ENCODE results near the gene SKOR2.
"Not testable (repeated sequence)": the region's sequence is repeated elsewhere in the genome, so short reads cannot be mapped to it uniquely, and the experiment has no call there.

The SKOR2 gene

DNA sequence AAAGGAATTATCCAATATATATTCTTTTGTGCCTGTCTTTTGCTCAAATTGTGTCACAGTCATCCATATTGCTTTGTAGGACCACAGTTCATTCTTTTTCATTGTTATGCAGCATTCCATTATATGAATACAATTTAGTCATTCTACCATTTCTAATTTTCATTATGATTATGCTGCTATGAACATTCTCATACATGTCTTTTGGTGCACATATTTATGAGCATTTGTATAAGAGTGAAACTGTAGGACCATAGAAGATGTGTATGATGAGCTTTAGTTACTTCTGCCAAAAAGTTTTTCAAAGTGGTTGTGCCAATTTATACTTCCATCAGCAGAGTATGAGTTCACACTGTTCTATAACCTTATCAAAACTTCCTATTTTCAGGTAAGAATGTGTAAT lies 83.0 kb downstream of the SKOR2 start:
- H3K79me2 ChIP-seq (ENCODE audit: control insufficient read depth, insufficient read depth, low read length, unreplicated experiment): peaks cover 88% of the 10 kb centered on the region
- H3K36me3 ChIP-seq (ENCODE audit: insufficient read depth, low read length): peaks cover 4% of the 10 kb centered on the region; the same call in 1 of the 2 replicates

DNA sequence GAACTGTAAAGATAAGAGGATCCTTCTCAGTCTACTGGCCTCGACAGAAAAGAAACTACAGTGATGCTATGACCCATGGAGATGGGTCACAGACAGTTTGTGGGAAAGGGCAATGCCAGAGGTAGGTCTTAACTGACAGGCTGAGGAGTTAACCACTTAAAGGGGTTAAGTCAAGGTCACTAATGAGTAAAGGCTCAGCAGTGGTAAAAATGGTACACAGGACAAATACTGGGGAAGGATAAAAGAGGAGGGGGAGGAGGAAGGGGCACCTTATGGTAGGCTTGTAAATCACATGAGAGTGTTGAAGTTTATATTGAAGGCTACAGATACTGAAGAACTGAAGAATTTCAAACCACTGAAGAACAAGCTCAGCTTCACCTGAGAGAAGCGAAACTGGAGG lies 85.2 kb downstream of the SKOR2 start:
- Histone ChIP-seq H2AFZ (ENCODE audit: low read length, unreplicated experiment) (no peak overlapping the region), H3K36me3 (ENCODE audit: insufficient read depth, low read length) (no peaks in the 10 kb centered on the region), H3K27ac (ENCODE audit: low read depth, low read length) (no peak overlapping the region), H3K27me3 (ENCODE audit: insufficient read depth, low read length) (no peaks in the 10 kb centered on the region), H3K4me1 (ENCODE audit: control insufficient read depth, insufficient read depth, low read length, unreplicated experiment) (peaks cover 34% of the 10 kb centered on the region), H3K79me2 (ENCODE audit: control insufficient read depth, insufficient read depth, low read length, unreplicated experiment) (peaks cover 81% of the 10 kb centered on the region), H3K4me3 (ENCODE audit: low read depth, low read length) (no peak overlapping the region)

More for the DNA sequence above, 83.0 kb downstream of the SKOR2 start:
- Histone ChIP-seq H3K4me1 (ENCODE audit: control insufficient read depth, insufficient read depth, low read length, unreplicated experiment) (peaks cover 23% of the 10 kb centered on the region), H3K27me3 (ENCODE audit: insufficient read depth, low read length) (no peaks in the 10 kb centered on the region), H3K27ac (ENCODE audit: low read depth, low read length) (no peak overlapping the region), H2AFZ (ENCODE audit: low read length, unreplicated experiment) (no peak overlapping the region), H3K4me3 (ENCODE audit: low read depth, low read length) (no peak overlapping the region)

DNA sequence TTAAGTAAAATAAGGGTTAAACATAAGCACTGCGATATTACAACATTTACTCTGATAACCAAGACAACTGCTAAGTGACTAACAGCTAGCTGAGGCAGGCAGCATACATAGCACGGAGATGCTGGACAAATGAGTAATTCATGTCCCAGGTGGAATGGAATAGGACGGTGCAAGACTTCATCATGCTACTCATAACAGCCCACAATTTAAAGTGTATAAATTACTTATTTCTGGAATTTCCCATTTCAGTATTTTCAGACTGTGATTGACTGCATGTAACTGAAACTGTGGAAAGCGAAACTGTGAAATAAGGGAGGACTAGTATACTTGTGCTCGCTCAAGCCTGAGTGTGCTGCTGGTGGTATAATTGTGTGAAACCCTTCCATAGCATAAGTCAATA lies 88.2 kb downstream of the SKOR2 start:
- Histone ChIP-seq H3K4me3 (ENCODE audit: low read depth, low read length) (peak overlapping the region; percentile 72), H3K27ac (ENCODE audit: low read depth, low read length) (peak overlapping the region; percentile 87), H3K36me3 (ENCODE audit: insufficient read depth, low read length) (0 out of 2 replicates have a peak, but pooled peaks cover 3% of the 10 kb centered on the region), H3K79me2 (ENCODE audit: control insufficient read depth, insufficient read depth, low read length, unreplicated experiment) (peaks cover 85% of the 10 kb centered on the region), H3K4me1 (ENCODE audit: control insufficient read depth, insufficient read depth, low read length, unreplicated experiment) (peaks cover 42% of the 10 kb centered on the region), H2AFZ (ENCODE audit: low read length, unreplicated experiment) (no peak overlapping the region), H3K27me3 (ENCODE audit: insufficient read depth, low read length) (no peaks in the 10 kb centered on the region)

DNA sequence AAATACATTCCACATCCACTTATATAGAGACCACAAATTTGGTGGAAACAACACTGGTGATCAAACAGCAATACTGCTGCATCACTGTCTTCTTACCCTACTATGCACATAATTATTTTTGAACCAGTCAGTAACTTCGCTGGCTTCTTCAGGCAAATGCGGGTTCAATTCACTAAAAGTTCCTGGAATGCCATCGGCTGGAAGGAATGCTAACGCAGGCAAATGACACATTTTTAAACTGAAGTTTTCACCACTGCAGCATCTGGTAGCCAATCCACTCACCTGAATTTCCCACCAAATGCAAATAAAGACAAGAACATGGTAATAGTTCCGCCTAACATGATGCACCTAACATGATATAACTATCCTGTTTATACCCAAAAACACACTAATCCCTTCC lies 91.2 kb downstream of the SKOR2 start:
- H3K27me3 ChIP-seq (ENCODE audit: insufficient read depth, low read length): no peaks in the 10 kb centered on the region
- peaks cover 13% of the 10 kb centered on the region; the same call in 1 of the 2 replicates for H3K36me3 ChIP-seq (ENCODE audit: insufficient read depth, low read length)
- peaks cover 34% of the 10 kb centered on the region for H3K4me1 ChIP-seq (ENCODE audit: control insufficient read depth, insufficient read depth, low read length, unreplicated experiment)
- H3K4me3 ChIP-seq (ENCODE audit: low read depth, low read length): no peak overlapping the region
- H2AFZ ChIP-seq (ENCODE audit: low read length, unreplicated experiment): no peak overlapping the region
- peaks cover 74% of the 10 kb centered on the region for H3K79me2 ChIP-seq (ENCODE audit: control insufficient read depth, insufficient read depth, low read length, unreplicated experiment)
- no peak overlapping the region for H3K27ac ChIP-seq (ENCODE audit: low read depth, low read length)

DNA sequence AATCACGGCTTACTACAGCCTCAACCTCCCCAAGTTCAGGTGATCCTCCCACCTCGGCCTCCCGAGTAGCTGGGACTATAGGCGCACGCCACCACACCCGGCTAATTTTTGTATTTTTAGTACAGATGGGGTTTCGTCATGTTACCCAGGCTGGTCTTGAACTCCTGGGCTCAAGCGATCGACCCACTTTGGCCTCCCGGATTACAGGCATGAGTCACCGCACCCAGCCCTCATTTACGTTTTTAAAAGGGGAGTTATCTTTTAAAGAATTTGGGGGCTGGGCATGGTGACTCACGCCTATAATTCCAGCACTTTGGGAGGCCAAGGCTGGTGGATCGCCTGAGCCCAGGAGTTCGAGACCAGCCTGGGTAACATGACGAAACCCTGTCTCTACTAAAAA lies 93.1 kb downstream of the SKOR2 start:
- not testable (repeated sequence) for H3K27ac ChIP-seq (ENCODE audit: low read depth, low read length); H3K27me3 ChIP-seq (ENCODE audit: insufficient read depth, low read length); H2AFZ ChIP-seq (ENCODE audit: low read length, unreplicated experiment); H3K4me3 ChIP-seq (ENCODE audit: low read depth, low read length)
- peaks cover 61% of the 10 kb centered on the region for H3K79me2 ChIP-seq (ENCODE audit: control insufficient read depth, insufficient read depth, low read length, unreplicated experiment)
- peaks cover 18% of the 10 kb centered on the region for H3K4me1 ChIP-seq (ENCODE audit: control insufficient read depth, insufficient read depth, low read length, unreplicated experiment)
- peaks cover 25% of the 10 kb centered on the region; the same call in 1 of the 2 replicates for H3K36me3 ChIP-seq (ENCODE audit: insufficient read depth, low read length)

All from ACC112 (cell line).